ENCODE data around the gene RIN1. TPM values are rescaled to one million over a fixed set of nuclear protein-coding genes. Genes with fewer than 3 reads are reported as not detected.

The RIN1 gene
- total RNA-seq, 1 experiment from 2014 or later: 5.4 TPM

- H3K4me1 Mint-ChIP-seq: peaks cover 10 to 19% of the 10 kb centered on the region in 2 experiments
- Histone ChIP-seq H3K23ac (ENCODE audit: insufficient read length, low read depth, low read length) (no peak overlapping the region), H3K79me1 (ENCODE audit: insufficient read depth, low read depth, low read length, poor library complexity, severe bottlenecking) (no peaks in the 10 kb centered on the region), H3K56ac (ENCODE audit: insufficient read length, low read depth, low read length) (no peak overlapping the region), H2AK5ac (ENCODE audit: insufficient read length, low read length) (no peak overlapping the region), H4K91ac (ENCODE audit: insufficient read length, low read depth, low read length) (no peak overlapping the region), H3K4me1 (ENCODE audit: insufficient read depth, low read length) (no peaks in the 10 kb centered on the region), H3K4me2 (ENCODE audit: insufficient read depth, insufficient read length, low read length) (no peak overlapping the region), H3K27ac (ENCODE audit: insufficient read length, low read depth, low read length) (no peak overlapping the region), H2BK12ac (ENCODE audit: insufficient read length, low read depth, low read length) (no peak overlapping the region), H2BK20ac (ENCODE audit: low read depth, low read length, poor library complexity, severe bottlenecking) (no peak overlapping the region), H3T11ph (ENCODE audit: low read length) (no peak overlapping the region), H4K5ac (ENCODE audit: insufficient read length, low read depth, low read length) (no peak overlapping the region), H3K18ac (ENCODE audit: insufficient read length, low read depth, low read length) (no peak overlapping the region), H2BK15ac (ENCODE audit: low read depth, low read length) (no peak overlapping the region), H2BK5ac (ENCODE audit: insufficient read length, low read length) (no peak overlapping the region), H3K14ac (ENCODE audit: insufficient read depth, low read length) (no peak overlapping the region), H3K27me3 (ENCODE audit: insufficient read depth, low read length) (no peaks in the 10 kb centered on the region), H4K8ac (replicated peaks; ENCODE audit: insufficient read length, low read depth, low read length) (no peak overlapping the region), H3K9me3 (ENCODE audit: control insufficient read depth, low read depth, low read length) (no peaks in the 10 kb centered on the region), H4K20me1 (ENCODE audit: control insufficient read depth, insufficient read depth, insufficient read length) (no peaks in the 10 kb centered on the region), H3K4ac (ENCODE audit: low read depth, low read length) (no peak overlapping the region), H3K9ac (ENCODE audit: extremely low read depth, insufficient read length, low read length) (no peak overlapping the region), H2BK120ac (ENCODE audit: low read depth, low read length, poor library complexity, severe bottlenecking) (no peak overlapping the region), H3K23me2 (ENCODE audit: insufficient read length, low read depth, low read length, poor library complexity, severe bottlenecking) (peaks cover 12% of the 10 kb centered on the region), H3K79me2 (ENCODE audit: insufficient read depth, low read length) (no peaks in the 10 kb centered on the region), H2AFZ (ENCODE audit: low read length) (no peak overlapping the region)
- H3K27me3 Mint-ChIP-seq (ENCODE audit: low read depth): peaks cover 21% of the 10 kb centered on the region
- no CpG with 5 or more reads among the region's 8 CpGs for WGBS (ENCODE audit: extremely low coverage, insufficient read length, low lambda C conversion rate)
- DNase-seq: no peak
- H3K4me3 Mint-ChIP-seq: no peak overlapping the region
- TF ChIP-seq, protein P1, sequence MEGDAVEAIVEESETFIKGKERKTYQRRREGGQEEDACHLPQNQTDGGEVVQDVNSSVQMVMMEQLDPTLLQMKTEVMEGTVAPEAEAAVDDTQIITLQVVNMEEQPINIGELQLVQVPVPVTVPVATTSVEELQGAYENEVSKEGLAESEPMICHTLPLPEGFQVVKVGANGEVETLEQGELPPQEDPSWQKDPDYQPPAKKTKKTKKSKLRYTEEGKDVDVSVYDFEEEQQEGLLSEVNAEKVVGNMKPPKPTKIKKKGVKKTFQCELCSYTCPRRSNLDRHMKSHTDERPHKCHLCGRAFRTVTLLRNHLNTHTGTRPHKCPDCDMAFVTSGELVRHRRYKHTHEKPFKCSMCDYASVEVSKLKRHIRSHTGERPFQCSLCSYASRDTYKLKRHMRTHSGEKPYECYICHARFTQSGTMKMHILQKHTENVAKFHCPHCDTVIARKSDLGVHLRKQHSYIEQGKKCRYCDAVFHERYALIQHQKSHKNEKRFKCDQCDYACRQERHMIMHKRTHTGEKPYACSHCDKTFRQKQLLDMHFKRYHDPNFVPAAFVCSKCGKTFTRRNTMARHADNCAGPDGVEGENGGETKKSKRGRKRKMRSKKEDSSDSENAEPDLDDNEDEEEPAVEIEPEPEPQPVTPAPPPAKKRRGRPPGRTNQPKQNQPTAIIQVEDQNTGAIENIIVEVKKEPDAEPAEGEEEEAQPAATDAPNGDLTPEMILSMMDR (conservative IDR thresholded peaks at IDR 0.05): no peak
- no peak overlapping the region for H3K27ac Mint-ChIP-seq
- no peaks in the 10 kb centered on the region; a peak in 1 of 5 replicates for H3K9me3 Mint-ChIP-seq
- H3K36me3 Mint-ChIP-seq (ENCODE audit: insufficient read depth in 1 of 3, low read depth in 3 of 3): no peaks in the 10 kb centered on the region; a peak in 1 of 7 replicates
These were observed 25.9 kb downstream of the RIN1 start for GRCh38 chr11:66310324-66310723.

All from H9 (cell line).